ENCODE measurements around the gene UNK. TPM values are rescaled to one million over a fixed set of nuclear protein-coding genes. Genes with fewer than 3 reads are reported as not detected.

Gene UNK
- total RNA-seq, 2 experiments from 2014 or later, result 19.1 to 21.4 TPM

GRCh38 chr17:75785016-75785890 lies 647 bp downstream of the UNK start:
- intact Hi-C loops (cut with micrococcal nuclease), result loop anchor here (2.0 to 10.0 kb wide), 4 partner anchors 48 to 730 kb away; partner anchors contain the start of genes GGA3, MRPS7 and SUMO2
- Mint-ChIP-seq H3K9me3 (no peaks in the 10 kb centered on the region), H3K36me3 (ENCODE audit: low read depth) (peaks cover 1% of the 10 kb centered on the region), H3K27me3 (ENCODE audit: low read depth) (no peaks in the 10 kb centered on the region), H3K27ac (peak overlapping the region; percentile 100), H3K4me1 (ENCODE audit: low read depth) (peaks cover 45% of the 10 kb centered on the region), H3K4me3 (peak overlapping the region; percentile 90)
- CTCF ChIA-PET, result interaction anchor here (0.6 to 3.3 kb wide), 7 partner anchors 9 to 45 kb away, joined by 3 to 18 read pairs (median 6); partner anchors contain the start of gene GALK1
- peak; percentile 93 for DNase-seq

GRCh38 chr17:75791254-75791653 lies 6.6 kb downstream of the UNK start:
- H3K9me3 Mint-ChIP-seq, result no peaks in the 10 kb centered on the region
- intact Hi-C loops (cut with micrococcal nuclease), result no loop called here
- H3K27me3 Mint-ChIP-seq (ENCODE audit: low read depth), result no peaks in the 10 kb centered on the region
- no peak overlapping the region for H3K27ac Mint-ChIP-seq
- H3K36me3 Mint-ChIP-seq (ENCODE audit: low read depth), result peaks cover 8% of the 10 kb centered on the region
- no peak overlapping the region for H3K4me3 Mint-ChIP-seq
- H3K4me1 Mint-ChIP-seq (ENCODE audit: low read depth), result peaks cover 38% of the 10 kb centered on the region
- CTCF ChIA-PET, result interaction anchor here (0.6 to 1.1 kb wide), 3 partner anchors 36 to 88 kb away, joined by 3 to 4 read pairs (median 3); partner anchors contain the start of gene TRIM47
- DNase-seq, result no peak

- CTCF ChIA-PET, result interaction anchor here (0.5 to 1.0 kb wide), 3 partner anchors 8 to 194 kb away, joined by 3 read pairs; no protein-coding TSS in a partner anchor
- peak overlapping the region; percentile 3 for H3K27ac Mint-ChIP-seq
- peaks cover 28% of the 10 kb centered on the region for H3K4me1 Mint-ChIP-seq (ENCODE audit: low read depth)
- DNase-seq, result no peak
- H3K36me3 Mint-ChIP-seq (ENCODE audit: low read depth), result peaks cover 8% of the 10 kb centered on the region
- intact Hi-C loops (cut with micrococcal nuclease), result no loop called here
- no peaks in the 10 kb centered on the region for H3K27me3 Mint-ChIP-seq (ENCODE audit: low read depth)
- H3K4me3 Mint-ChIP-seq, result no peak overlapping the region
- H3K9me3 Mint-ChIP-seq, result no peaks in the 10 kb centered on the region
These were observed 8.9 kb downstream of the UNK start for GRCh38 chr17:75793460-75793859.

GRCh38 chr17:75795820-75796607 lies 11.4 kb downstream of the UNK start:
- Mint-ChIP-seq H3K9me3 (no peaks in the 10 kb centered on the region), H3K4me1 (ENCODE audit: low read depth) (peaks cover 24% of the 10 kb centered on the region)
- intact Hi-C loops (cut with micrococcal nuclease), result no loop called here

GRCh38 chr17:75799402-75799801 lies 14.8 kb downstream of the UNK start:
- intact Hi-C loops (cut with micrococcal nuclease), result no loop called here
- peaks cover 14% of the 10 kb centered on the region for H3K4me1 Mint-ChIP-seq (ENCODE audit: low read depth)
- CTCF ChIA-PET, result interaction anchor here (0.9 to 1.7 kb wide), 3 partner anchors 12 to 48 kb away, joined by 4 to 5 read pairs (median 4); no protein-coding TSS in a partner anchor
- no peaks in the 10 kb centered on the region for H3K9me3 Mint-ChIP-seq
- no peaks in the 10 kb centered on the region for H3K27me3 Mint-ChIP-seq (ENCODE audit: low read depth)
- no peak for DNase-seq
- no peak overlapping the region for H3K27ac Mint-ChIP-seq
- no peak overlapping the region for H3K4me3 Mint-ChIP-seq
- peaks cover 7% of the 10 kb centered on the region for H3K36me3 Mint-ChIP-seq (ENCODE audit: low read depth)

More at GRCh38 chr17:75795820-75796607, 11.4 kb downstream of the UNK start:
- H3K4me3 Mint-ChIP-seq, result no peak overlapping the region
- DNase-seq, result no peak
- CTCF ChIA-PET, result interaction anchor here (0.7 to 1.6 kb wide), 7 partner anchors 9 to 482 kb away, joined by 3 to 7 read pairs (median 3); partner anchors contain the start of gene TRIM65
- H3K36me3 Mint-ChIP-seq (ENCODE audit: low read depth), result peaks cover 14% of the 10 kb centered on the region
- H3K27ac Mint-ChIP-seq, result no peak overlapping the region
- H3K27me3 Mint-ChIP-seq (ENCODE audit: low read depth), result no peaks in the 10 kb centered on the region

GRCh38 chr17:75803883-75804282 lies 19.3 kb downstream of the UNK start:
- no peak for DNase-seq

GRCh38 chr17:75806822-75807500 lies 22.4 kb downstream of the UNK start:
- Mint-ChIP-seq H3K27me3 (ENCODE audit: low read depth) (no peaks in the 10 kb centered on the region), H3K27ac (no peak overlapping the region), H3K4me3 (no peak overlapping the region), H3K4me1 (ENCODE audit: low read depth) (peaks cover 16% of the 10 kb centered on the region), H3K9me3 (no peaks in the 10 kb centered on the region), H3K36me3 (ENCODE audit: low read depth) (no peaks in the 10 kb centered on the region)
- intact Hi-C loops (cut with micrococcal nuclease), result no loop called here
- CTCF ChIA-PET, result interaction anchor here (0.6 kb wide), 1 partner anchor 11 kb away, joined by 4 read pairs; no protein-coding TSS in a partner anchor
- no peak for DNase-seq

More at GRCh38 chr17:75803883-75804282, 19.3 kb downstream of the UNK start:
- peaks cover 16% of the 10 kb centered on the region for H3K4me1 Mint-ChIP-seq (ENCODE audit: low read depth)
- no peaks in the 10 kb centered on the region for H3K27me3 Mint-ChIP-seq (ENCODE audit: low read depth)
- no peaks in the 10 kb centered on the region for H3K9me3 Mint-ChIP-seq
- peaks cover 5% of the 10 kb centered on the region for H3K36me3 Mint-ChIP-seq (ENCODE audit: low read depth)
- CTCF ChIA-PET, result interaction anchor here (0.6 to 1.7 kb wide), 5 partner anchors 23 to 654 kb away, joined by 3 to 5 read pairs (median 3); no protein-coding TSS in a partner anchor
- H3K4me3 Mint-ChIP-seq, result no peak overlapping the region
- H3K27ac Mint-ChIP-seq, result no peak overlapping the region
- intact Hi-C loops (cut with micrococcal nuclease), result no loop called here

GRCh38 chr17:75807861-75808260 lies 23.3 kb downstream of the UNK start:
- H3K4me1 Mint-ChIP-seq (ENCODE audit: low read depth), result peaks cover 16% of the 10 kb centered on the region
- CTCF ChIA-PET, result interaction anchor here (0.7 kb wide), 1 partner anchor 54 kb away, joined by 3 read pairs; no protein-coding TSS in a partner anchor
- no peak overlapping the region for H3K27ac Mint-ChIP-seq
- no peaks in the 10 kb centered on the region for H3K27me3 Mint-ChIP-seq (ENCODE audit: low read depth)
- intact Hi-C loops (cut with micrococcal nuclease), result no loop called here
- no peak overlapping the region for H3K4me3 Mint-ChIP-seq
- DNase-seq, result no peak
- no peaks in the 10 kb centered on the region for H3K9me3 Mint-ChIP-seq
- H3K36me3 Mint-ChIP-seq (ENCODE audit: low read depth), result no peaks in the 10 kb centered on the region

- Mint-ChIP-seq H3K27ac (no peak overlapping the region), H3K36me3 (ENCODE audit: low read depth) (no peaks in the 10 kb centered on the region), H3K4me1 (ENCODE audit: low read depth) (peaks cover 13% of the 10 kb centered on the region), H3K9me3 (no peaks in the 10 kb centered on the region), H3K4me3 (no peak overlapping the region), H3K27me3 (ENCODE audit: low read depth) (no peaks in the 10 kb centered on the region)
- DNase-seq, result no peak
- intact Hi-C loops (cut with micrococcal nuclease), result no loop called here
- CTCF ChIA-PET, result interaction anchor here (0.7 kb wide), 1 partner anchor 55 kb away, joined by 3 read pairs; no protein-coding TSS in a partner anchor
These were observed 23.9 kb downstream of the UNK start for GRCh38 chr17:75808549-75808904.

- no peaks in the 10 kb centered on the region for H3K27me3 Mint-ChIP-seq (ENCODE audit: low read depth)
- no peak overlapping the region for H3K4me3 Mint-ChIP-seq
- no peak for DNase-seq
- no peak overlapping the region for H3K27ac Mint-ChIP-seq
- intact Hi-C loops (cut with micrococcal nuclease), result no loop called here
- H3K36me3 Mint-ChIP-seq (ENCODE audit: low read depth), result peaks cover under 1% of the 10 kb centered on the region
- H3K9me3 Mint-ChIP-seq, result no peaks in the 10 kb centered on the region
- H3K4me1 Mint-ChIP-seq (ENCODE audit: low read depth), result peaks cover 8% of the 10 kb centered on the region
- CTCF ChIA-PET, result interaction anchor here (0.6 to 0.8 kb wide), 2 partner anchors 24 to 66 kb away, joined by 3 read pairs; no protein-coding TSS in a partner anchor
These were observed 24.5 kb downstream of the UNK start for GRCh38 chr17:75808905-75809621.

GRCh38 chr17:75809631-75810111 lies 25.1 kb downstream of the UNK start:
- H3K4me1 Mint-ChIP-seq (ENCODE audit: low read depth), result peaks cover 5% of the 10 kb centered on the region
- H3K27me3 Mint-ChIP-seq (ENCODE audit: low read depth), result no peaks in the 10 kb centered on the region
- CTCF ChIA-PET, result interaction anchor here (0.6 to 0.8 kb wide), 2 partner anchors 24 to 67 kb away, joined by 3 read pairs; no protein-coding TSS in a partner anchor
- no peak for DNase-seq
- no peak overlapping the region for H3K27ac Mint-ChIP-seq
- H3K9me3 Mint-ChIP-seq, result no peaks in the 10 kb centered on the region
- peaks cover 2% of the 10 kb centered on the region for H3K36me3 Mint-ChIP-seq (ENCODE audit: low read depth)
- H3K4me3 Mint-ChIP-seq, result no peak overlapping the region
- intact Hi-C loops (cut with micrococcal nuclease), result no loop called here
